Activated T-cell treated with anti-CD3 and anti-CD28 coated beads for 4 hours (primary cell): Measurements from ENCODE around the gene PGAM2.
"Not testable (repeated sequence)": the region's sequence is repeated elsewhere in the genome, so short reads cannot be mapped to it uniquely, and the experiment has no call there.

Experiments
- DNase-seq: peaks from one replicate; pipeline ENCODE4 v3.0.0-alpha.2; 2020

Gene PGAM2

DNA sequence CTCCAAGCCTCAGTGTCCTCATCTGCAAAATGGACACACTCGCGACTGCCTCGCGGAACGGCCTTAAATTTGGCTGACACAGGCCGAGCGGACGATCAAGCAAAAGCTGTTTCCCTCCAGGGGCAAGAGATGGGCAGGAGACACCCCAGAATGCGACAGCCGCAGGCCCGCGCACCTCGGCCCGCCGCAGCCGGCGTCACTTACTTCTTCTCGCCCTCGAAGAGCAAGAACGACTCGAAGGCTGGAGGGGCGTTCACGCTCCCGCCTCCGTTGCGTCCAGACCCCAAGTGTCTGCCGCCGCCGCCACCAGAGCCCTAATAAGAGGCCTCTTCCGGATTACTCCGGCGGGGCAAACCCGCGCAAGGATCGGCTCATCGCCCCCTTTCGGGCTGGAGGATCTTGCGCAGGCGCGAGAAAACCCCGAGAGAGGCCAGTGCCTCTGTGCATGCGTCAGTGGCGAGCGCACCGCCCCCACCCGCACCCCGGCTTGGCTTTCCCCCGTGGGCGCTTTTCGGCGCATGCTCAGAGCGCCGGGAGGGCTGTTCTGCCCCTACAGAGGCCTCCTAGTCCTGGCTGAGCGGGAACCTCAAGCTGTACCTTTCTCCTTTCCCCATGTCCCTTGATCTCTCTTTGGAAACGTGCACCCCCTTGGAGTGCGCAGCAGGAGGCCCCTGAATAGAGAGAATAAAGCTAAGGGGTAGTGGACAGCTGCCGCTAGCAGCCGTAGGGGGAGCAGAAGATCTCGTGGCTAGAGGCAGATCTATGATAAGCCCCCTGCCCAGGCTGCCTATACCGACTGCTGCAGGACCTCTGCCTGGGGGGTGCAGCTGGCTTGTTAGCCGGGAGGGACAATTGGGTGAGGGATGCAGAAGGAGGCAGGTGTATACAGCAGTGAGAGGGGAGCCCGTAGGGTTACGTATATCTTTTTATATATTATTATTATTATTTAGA lies 46.2 kb downstream of the PGAM2 start:
- peak; percentile 99 for DNase-seq

GRCh38 chr7:44015090-44015489 lies 50.3 kb downstream of the PGAM2 start:
- not testable (repeated sequence) for DNase-seq
